Fibroblast of pulmonary artery (primary cell): ENCODE results near the gene CTAG1B.

ENCODE experiments used
- DNase-seq: peaks from one replicate; pipeline ENCODE4 v3.0.0-alpha.2; 2010; ENCODE audit warnings: low read depth
- H3K4me3 ChIP-seq: replicated peaks from 2 replicates; pipeline ENCODE4 v1.5.1; 2011; ENCODE audit warnings: low read depth, mild to moderate bottlenecking, control low read depth, low read length, moderate library complexity
- CTCF ChIP-seq: IDR thresholded peaks from 2 replicates; pipeline ENCODE4 v1.5.1; 2011; ENCODE audit warnings: mild to moderate bottlenecking, control low read depth, low read length, inconsistent platforms; ENCODE audit errors: missing control alignments

CTAG1B gene

GRCh38 chrX:154607370-154607769 is 11.7 kb downstream of the CTAG1B start:
- no peak for TF ChIP-seq CTCF
- no peak for DNase-seq
- H3K4me3 ChIP-seq = no peak overlapping the region

- no peak for DNase-seq
- no peak for TF ChIP-seq CTCF
- H3K4me3 ChIP-seq = no peak overlapping the region
Observed at GRCh38 chrX:154605566-154605965, 13.5 kb downstream of the CTAG1B start.

GRCh38 chrX:154603438-154604430 is 15.3 kb downstream of the CTAG1B start:
- DNase-seq = peak; percentile 56
- H3K4me3 ChIP-seq = no peak overlapping the region
- TF ChIP-seq CTCF = no peak

- no peak for DNase-seq
- TF ChIP-seq CTCF = no peak
- H3K4me3 ChIP-seq = no peak overlapping the region
Observed at GRCh38 chrX:154602766-154603437, 16.2 kb downstream of the CTAG1B start.

- no peak for TF ChIP-seq CTCF
- no peak overlapping the region for H3K4me3 ChIP-seq
Observed at GRCh38 chrX:154602226-154602625, 16.9 kb downstream of the CTAG1B start.

GRCh38 chrX:154600759-154601374 is 18.2 kb downstream of the CTAG1B start:
- H3K4me3 ChIP-seq = no peak overlapping the region
- no peak for DNase-seq
- TF ChIP-seq CTCF = no peak

More at GRCh38 chrX:154602226-154602625, 16.9 kb downstream of the CTAG1B start:
- DNase-seq = no peak
